Measurements from ENCODE around the gene CELF2.
"Not testable (repeated sequence)": the region's sequence is repeated elsewhere in the genome, so short reads cannot be mapped to it uniquely, and the experiment has no call there.

Gene CELF2

GRCh38 chr10:11119843-11120242, 102.2 kb downstream of the CELF2 start:
- in situ Hi-C loops (cut with HindIII; ENCODE audit: low sequenced_read_pairs) = no loop called here
- no peak overlapping the region for H3K4me3 ChIP-seq (ENCODE audit: low read depth, low read length)
- no peak for DNase-seq (ENCODE audit: low read depth, low spot score)
- TF ChIP-seq CTCF (IDR thresholded peaks at IDR 0.05; ENCODE audit: low read depth, low read length) = no peak

- TF ChIP-seq CTCF (IDR thresholded peaks at IDR 0.05; ENCODE audit: low read depth, low read length) = no peak
- H3K4me3 ChIP-seq (ENCODE audit: low read depth, low read length) = no peak overlapping the region
- DNase-seq (ENCODE audit: low read depth, low spot score) = no peak
- in situ Hi-C loops (cut with HindIII; ENCODE audit: low sequenced_read_pairs) = no loop called here
Measured at GRCh38 chr10:11120711-11121110, 103.0 kb downstream of the CELF2 start.

GRCh38 chr10:11123892-11124291, 106.2 kb downstream of the CELF2 start:
- H3K4me3 ChIP-seq (ENCODE audit: low read depth, low read length); in situ Hi-C loops (cut with HindIII; ENCODE audit: low sequenced_read_pairs); DNase-seq (ENCODE audit: low read depth, low spot score): not testable (repeated sequence)

GRCh38 chr10:11125004-11125403, 107.3 kb downstream of the CELF2 start:
- no peak overlapping the region for H3K4me3 ChIP-seq (ENCODE audit: low read depth, low read length)
- no peak for TF ChIP-seq CTCF (IDR thresholded peaks at IDR 0.05; ENCODE audit: low read depth, low read length)
- in situ Hi-C loops (cut with HindIII; ENCODE audit: low sequenced_read_pairs) = no loop called here
- DNase-seq (ENCODE audit: low read depth, low spot score) = no peak

- in situ Hi-C loops (cut with HindIII; ENCODE audit: low sequenced_read_pairs); DNase-seq (ENCODE audit: low read depth, low spot score); H3K4me3 ChIP-seq (ENCODE audit: low read depth, low read length): not testable (repeated sequence)
Measured at GRCh38 chr10:11127017-11127416, 109.3 kb downstream of the CELF2 start.

GRCh38 chr10:11131112-11131639, 113.5 kb downstream of the CELF2 start:
- no peak for DNase-seq (ENCODE audit: low read depth, low spot score)
- in situ Hi-C loops (cut with HindIII; ENCODE audit: low sequenced_read_pairs) = no loop called here
- H3K4me3 ChIP-seq (ENCODE audit: low read depth, low read length) = no peak overlapping the region
- no peak for TF ChIP-seq CTCF (IDR thresholded peaks at IDR 0.05; ENCODE audit: low read depth, low read length)

GRCh38 chr10:11134411-11134810, 116.7 kb downstream of the CELF2 start:
- H3K4me3 ChIP-seq (ENCODE audit: low read depth, low read length) = no peak overlapping the region
- in situ Hi-C loops (cut with HindIII; ENCODE audit: low sequenced_read_pairs) = no loop called here
- TF ChIP-seq CTCF (IDR thresholded peaks at IDR 0.05; ENCODE audit: low read depth, low read length) = no peak
- DNase-seq (ENCODE audit: low read depth, low spot score) = no peak

- no peak for TF ChIP-seq CTCF (IDR thresholded peaks at IDR 0.05; ENCODE audit: low read depth, low read length)
- in situ Hi-C loops (cut with HindIII; ENCODE audit: low sequenced_read_pairs) = no loop called here
- no peak for DNase-seq (ENCODE audit: low read depth, low spot score)
- H3K4me3 ChIP-seq (ENCODE audit: low read depth, low read length) = no peak overlapping the region
Measured at GRCh38 chr10:11135709-11136108, 118.0 kb downstream of the CELF2 start.

Data from astrocyte of the spinal cord (primary cell).